Ramos (cell line): ENCODE results near the gene PNO1.
"Not testable (repeated sequence)": the region's sequence is repeated elsewhere in the genome, so short reads cannot be mapped to it uniquely, and the experiment has no call there.

ENCODE experiments used
- in situ Hi-C: fragments of 300-500 bp; cut with MboI; formaldehyde crosslinking; loops from one replicate; pipeline ENCODE4 v1.14.3; 2022; ENCODE audit warnings: low sequenced_read_pairs; ENCODE audit not compliant: unreplicated experiment

PNO1 gene

DNA sequence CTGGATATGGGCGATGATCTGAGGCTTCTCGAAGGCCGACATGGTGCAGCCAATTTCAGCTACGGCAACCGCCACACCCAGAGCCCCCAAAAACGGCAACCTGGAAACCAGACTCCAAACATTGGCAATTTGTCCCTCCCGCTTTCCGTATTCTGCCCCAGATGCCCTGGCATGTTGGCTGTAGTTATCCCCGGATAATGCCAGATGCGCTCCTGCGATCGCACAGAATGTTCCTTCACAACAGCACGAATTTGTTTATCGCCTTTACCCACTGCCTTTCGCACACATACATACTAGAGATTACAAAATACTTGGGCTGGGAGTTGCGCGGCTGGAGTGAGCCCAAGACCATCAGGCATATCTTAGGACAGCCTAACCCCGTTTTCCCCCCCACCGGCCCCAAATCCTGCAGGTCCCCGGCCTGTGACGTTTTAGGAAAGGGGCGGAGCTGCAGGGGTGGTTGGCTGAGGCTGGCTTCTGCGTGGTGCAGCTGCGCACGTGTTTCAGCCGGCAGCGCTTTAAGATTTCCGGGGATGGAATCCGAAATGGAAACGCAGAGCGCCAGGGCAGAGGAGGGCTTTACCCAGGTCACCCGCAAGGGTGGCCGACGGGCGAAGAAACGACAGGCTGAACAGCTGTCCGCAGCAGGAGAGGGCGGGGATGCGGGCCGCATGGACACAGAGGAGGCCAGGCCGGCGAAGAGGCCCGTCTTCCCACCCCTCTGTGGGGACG, at the start of gene PNO1:
Gene PNO1 (plus strand): TSS at position 487 of the 732 bp plus-strand sequence. CDS start 47 bp downstream, at position 534.
- in situ Hi-C loops: no loop called here

DNA sequence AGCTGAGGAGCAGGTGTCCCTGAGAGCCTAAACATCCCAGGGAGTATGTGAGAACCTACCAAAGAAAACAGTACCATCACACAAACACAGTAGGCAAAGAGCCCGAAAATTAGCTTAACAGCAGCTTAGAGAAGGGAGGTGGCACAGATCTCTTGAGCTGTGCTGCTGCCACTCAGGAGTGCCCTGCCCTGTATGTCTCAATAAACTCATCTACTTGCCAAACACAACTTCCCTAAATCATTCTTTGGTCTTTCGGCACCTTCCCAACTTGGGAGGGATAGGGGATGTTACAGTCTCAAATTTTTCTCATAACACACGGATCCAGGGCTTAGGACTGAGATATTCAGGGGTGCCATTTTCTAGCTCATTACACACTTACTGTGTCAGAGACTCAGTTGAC, 49.6 kb upstream of the PNO1 start:
- in situ Hi-C loops: no loop called here

DNA sequence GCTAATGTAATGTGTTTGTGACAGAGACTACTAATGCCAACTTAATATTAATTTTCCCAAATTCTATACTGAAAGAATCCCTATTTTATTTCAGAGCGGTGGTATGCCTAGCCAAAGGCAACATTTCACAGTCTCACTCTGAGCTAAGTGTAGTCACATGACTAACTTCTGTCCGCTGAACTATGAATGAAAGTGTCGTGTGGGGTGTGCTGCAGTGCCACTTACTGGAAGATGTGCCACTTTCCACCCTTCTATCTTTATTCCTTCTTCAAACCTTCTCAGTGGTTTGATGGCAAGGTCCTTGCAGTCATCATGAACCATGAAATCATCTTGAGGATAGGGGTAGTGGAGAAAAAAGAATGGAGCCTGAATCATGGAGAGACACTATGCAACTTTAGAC, 47.6 kb upstream of the PNO1 start:
- in situ Hi-C loops: no loop called here

DNA sequence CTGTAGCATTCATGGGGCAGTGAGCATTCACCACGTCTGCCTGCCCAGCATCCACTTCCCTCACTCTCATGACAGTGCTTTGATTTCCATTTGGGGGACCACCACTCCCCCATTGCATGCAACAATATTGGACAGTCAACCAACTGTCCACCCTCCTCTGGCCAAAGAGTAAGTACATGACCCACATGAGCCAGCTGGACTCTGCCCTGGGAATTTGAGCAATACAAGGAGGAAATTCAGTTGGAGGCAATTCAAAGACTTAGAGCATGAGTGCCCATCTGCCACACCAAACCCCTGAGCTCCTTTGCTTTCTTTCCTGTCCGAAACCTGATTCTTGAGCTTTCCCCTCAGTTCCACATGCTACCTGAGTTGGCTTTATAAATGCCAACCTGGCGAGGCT, 41.7 kb upstream of the PNO1 start:
- in situ Hi-C loops: no loop called here

DNA sequence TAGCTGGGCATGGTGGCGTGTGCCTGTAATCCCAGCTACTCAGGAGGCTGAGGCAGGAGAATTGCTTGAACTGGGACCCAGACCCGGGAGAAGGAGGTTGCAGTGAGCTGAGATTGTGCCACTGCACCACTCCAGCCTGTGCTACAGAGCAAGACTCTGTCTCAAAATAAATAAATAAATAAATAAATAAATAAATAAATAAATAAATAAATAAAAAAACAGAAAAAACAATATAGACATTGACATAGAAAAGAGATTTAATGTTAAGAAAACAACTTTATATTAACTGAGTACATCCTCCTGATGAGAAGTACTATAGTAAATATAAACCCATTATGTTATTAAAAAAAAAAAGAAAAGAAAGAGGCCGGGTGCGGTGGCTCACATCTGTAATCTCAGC, 39.8 kb upstream of the PNO1 start:
- in situ Hi-C loops: not testable (repeated sequence)

DNA sequence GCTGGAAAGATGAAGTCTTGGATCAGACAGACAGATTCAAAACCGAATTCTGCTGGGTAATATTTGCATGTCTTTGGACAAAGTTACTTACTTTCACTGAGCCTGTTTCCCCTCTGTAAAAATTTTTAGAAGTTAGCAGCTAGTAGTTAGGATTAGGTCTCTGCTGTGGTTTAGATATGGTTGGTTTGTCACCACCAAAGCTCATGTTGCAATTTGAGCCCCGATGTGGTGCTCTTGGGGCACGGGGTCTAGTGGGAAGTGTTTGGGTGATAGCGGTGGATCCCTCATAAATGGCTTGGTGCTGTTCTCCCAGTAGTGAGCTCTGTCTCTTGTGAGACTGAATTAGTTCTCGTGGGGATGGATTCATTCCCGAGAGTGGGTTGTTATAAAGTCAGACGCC, 38.9 kb upstream of the PNO1 start:
- in situ Hi-C loops: no loop called here

DNA sequence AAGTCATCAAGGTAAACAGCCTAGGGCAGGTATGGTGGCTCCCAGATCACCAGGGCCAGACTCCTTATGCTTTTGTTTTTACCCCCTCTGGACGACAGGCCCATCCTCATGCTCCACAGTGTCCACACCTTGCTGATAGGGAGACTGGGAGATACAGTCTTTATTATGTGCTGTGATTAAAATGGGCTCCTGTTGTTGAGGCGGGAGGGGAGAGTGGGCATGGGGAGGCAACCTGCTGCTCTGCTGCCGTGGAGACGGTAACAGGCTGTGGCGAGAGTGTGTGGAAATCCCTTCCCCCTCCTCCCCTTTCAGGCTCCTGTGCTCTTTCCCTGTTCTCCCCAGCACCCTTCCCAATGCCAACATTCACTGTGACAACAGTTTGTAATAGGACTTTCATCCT, 38.2 kb upstream of the PNO1 start:
- in situ Hi-C loops: no loop called here

DNA sequence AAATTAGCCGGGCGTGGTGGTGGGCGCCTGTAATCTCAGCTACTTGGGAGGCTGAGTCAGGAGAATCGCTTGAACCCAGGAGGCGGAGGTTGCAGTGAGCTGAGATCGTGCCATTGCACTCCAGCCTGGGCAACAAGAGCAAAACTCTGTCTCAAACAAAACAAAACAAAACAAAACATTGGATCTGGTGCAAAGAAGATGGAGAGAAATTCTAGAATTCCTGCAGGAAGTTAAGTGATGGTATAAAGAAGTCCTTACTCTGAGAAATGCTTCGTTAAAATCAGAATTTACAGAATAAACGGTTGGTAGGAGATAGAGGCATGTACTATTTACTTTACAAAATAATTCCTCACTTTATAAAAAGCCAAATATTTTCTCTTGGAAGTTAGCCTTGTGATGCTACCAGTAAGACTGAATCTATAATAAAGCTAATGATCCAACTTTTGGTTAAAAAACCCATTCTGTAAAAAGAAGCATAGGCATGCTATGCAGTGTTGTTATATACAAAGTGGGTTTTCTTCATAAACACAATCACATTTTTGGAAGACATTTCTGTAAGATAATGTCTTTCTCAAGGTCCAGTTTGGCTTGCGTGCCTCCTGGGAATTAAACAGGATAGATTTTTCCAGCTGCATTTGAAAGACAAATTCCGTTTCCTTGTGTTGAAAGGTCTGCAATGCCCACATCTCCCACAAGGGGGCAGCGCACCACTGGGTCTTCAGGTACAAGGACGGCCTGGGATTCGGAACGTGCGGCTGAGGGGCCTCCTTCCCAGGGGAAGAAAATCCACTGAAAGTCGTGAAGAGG, 35.6 kb upstream of the PNO1 start:
- in situ Hi-C loops: loop anchor here (10.0 kb wide), 2 partner anchors 163 to 323 kb away; no protein-coding TSS in a partner anchor

DNA sequence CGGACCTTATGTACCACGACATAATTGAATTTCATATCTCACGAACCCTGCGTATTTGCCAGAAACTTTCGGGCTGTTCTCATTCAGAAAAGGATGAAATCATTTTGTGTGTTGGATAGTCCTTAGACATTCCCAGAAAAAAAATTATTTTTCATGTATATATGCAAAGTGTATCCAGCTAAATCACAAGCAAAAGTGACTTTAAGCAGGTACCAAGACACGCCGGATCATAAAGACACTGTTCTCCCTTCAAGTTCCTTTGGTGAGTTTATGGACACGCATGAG, 35.1 kb upstream of the PNO1 start:
- in situ Hi-C loops: loop anchor here (10.0 kb wide), 2 partner anchors 162 to 322 kb away; no protein-coding TSS in a partner anchor

DNA sequence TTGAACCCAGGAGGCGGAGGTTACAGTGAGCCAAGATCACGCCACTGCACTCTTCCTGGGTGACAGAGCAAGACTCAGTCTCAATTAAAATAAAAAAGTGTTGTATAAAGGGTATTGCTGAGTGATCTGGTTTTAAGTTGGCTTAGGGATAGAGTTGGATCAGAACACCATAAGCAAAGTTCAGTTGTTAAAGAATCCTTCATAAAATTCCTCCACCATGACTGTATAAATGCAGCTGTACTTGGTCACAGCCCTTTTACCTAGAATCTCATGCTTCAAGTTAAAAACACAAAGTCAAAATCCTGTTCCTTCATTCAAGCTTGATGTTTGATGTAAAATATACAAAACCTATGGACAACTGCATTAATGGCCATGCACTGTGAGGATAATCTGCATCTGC, 33.4 kb upstream of the PNO1 start:
- in situ Hi-C loops: loop anchor here (10.0 kb wide), 2 partner anchors 160 to 320 kb away; no protein-coding TSS in a partner anchor

DNA sequence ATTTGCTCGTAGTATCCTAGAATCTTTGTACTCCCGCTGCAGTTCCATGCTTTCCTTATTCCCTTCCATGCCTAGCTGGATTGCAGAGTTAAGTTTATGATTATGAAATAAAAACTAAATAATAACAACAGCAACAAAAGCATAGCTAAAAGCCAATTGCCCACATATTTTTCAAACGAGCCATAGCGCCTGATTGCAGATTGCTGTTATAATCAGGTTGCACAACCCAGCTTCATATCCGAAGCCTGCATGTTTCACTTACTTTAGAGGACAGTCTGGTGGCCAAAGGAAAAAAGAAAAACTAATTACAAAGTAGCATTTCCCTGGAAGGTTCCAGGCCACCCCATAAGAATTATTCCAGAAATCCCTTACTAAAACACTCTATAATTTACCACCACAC, 31.9 kb upstream of the PNO1 start:
- in situ Hi-C loops: loop anchor here (10.0 kb wide), 2 partner anchors 159 to 319 kb away; no protein-coding TSS in a partner anchor

DNA sequence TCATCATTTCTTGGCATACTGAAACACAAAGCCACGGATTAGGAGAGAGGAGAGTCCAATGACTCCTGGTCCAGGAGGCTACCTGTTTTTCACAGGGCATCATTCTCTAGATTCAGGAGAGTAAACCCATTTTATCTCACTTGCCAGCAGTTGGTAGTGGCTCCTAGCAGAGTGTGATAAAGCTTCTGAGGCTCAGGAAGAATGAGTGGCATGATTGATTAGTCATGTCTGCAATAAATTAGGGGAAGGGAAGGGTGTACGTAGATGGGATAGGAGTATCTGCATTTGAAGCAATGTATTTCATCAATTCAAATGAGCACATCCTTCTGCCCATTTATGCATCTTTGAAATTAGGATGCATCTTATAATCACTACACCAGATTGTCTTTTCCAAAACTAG, 31.1 kb upstream of the PNO1 start:
- in situ Hi-C loops: loop anchor here (10.0 kb wide), 2 partner anchors 158 to 318 kb away; no protein-coding TSS in a partner anchor

DNA sequence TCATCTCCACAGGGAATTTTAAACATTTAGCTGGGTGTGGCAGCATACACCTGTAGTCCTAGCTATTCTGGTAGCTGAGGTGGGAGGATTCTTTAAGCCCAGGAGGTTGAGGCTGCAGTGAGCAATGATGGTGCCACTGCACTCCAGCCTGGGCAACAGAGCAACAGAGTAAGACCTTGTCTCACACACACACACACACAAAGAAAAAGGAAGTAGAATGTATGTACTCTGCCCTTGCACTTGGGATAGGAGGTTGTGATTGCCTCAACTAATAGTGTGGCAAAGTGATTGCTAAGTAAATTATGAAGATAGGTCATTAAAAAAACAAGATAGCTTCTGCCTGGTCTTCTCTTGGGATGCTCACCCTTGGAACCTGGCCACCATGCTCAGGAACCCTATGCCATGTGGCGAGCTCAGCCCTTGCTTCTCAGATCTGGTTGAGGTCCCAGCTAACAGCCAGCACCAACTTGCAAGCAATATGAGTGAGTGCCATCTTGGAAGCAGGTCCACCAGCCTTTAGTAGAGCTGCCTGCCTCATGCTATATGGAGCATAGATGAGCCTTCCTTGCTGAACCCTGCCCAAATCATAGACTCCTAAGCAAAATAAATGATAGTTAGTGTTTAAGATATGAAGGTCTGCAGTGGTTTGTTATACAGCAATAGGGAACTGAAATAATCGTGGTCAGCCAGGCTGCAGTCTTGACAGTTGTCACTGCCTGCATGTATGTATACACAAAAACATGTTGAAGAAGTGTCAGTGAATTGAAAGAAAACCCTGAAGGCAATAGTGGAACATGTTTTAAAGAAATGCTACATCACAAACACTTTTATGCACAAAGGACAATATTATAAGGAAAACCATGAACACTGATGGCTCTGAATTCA, 30.1 kb upstream of the PNO1 start:
- in situ Hi-C loops: loop anchor here (10.0 kb wide), 2 partner anchors 157 to 317 kb away; no protein-coding TSS in a partner anchor

DNA sequence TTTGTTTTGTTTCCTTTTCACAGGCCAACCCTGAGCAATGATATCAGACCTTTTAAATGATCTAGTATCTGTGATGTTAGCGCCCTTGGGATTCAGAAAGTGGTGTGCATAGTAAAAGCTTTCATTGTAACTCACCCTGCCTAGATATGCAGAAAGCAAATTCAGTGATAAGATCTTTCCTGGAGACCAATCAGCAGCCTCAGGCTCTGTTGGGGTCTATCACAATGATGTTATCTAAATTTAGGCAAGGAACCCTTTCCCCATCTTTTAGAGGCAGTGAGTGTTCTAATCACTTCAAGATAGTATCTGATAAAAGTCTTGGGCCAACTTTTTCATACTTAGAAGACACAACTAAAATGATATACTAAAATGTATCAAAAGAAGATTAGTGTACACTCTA, 23.6 kb upstream of the PNO1 start:
- in situ Hi-C loops: no loop called here

DNA sequence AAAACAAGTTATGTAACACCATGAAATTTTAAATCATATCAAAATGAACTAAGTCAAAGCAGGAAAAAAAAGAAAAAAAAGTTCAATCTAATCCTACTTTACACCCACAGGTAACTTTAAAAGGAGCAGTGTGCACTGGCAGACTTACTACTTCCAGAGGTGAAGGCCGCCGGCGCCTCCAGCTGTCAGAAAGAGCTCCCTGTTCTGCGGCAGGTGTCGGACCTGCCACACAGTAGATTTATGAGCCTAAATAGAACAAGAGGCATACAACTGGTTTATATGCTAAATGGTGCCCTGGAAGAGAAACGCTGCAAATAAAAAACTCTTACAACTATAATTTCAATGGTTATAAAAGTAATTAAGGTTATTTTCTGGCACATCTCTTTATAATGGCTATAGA, 23.1 kb upstream of the PNO1 start:
- in situ Hi-C loops: no loop called here

DNA sequence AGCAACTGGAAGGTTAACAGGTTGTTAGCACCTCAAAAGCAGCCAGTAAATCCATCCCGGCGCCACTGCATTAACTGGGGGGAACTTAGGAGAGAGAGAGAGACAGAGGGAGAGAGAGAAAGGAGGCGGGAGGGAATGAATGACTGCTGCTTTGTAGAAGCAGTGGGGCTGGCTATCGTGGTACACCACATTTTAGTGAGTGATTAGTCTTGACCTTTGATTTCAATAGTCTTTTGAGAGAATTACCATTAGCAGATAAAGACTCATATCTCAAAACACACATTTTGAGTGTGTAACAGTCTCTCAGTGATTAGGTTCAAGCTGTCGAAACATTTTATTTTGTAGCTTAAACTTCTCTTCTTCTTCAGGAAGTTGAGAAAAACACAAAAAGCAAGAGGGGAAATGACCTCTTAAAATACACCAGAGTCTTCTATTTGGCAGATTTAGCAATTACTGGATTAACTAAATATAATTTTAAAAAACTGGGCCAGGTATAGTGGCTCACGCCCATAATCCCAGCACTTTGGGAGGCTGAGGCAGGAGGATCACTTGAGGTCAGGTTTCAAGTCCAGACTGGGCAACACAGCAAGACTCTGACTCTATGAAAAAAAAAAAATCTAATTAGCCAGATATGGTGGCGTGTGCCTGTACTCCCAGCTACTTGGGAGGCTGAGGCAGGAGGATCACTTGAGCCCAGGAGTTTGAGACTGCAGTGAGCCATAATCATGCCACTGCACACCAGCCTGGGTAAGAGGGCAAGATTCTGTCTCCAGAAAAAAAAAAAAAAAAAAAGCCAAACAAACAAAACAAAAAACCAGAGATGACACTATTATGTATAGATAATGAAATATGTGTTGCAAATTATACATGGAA, 22.0 kb upstream of the PNO1 start:
- in situ Hi-C loops: no loop called here

DNA sequence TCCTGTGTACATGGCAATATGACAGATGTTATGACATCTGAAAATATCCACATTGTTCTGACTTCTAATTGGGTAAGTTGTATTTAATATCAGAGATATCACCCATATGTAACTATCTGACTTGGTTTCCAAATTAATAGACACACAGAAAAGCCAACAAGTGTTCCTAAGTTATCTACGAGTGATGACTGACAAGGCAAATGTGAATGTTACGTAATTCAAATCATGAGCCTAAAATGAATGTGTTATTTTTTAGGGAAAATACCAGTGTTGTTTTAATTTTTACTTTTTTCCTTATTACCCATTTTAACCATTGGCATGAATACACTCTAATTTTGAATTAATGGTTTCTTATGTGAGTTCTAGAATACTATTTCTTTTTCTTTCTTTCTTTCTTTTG, 15.8 kb upstream of the PNO1 start:
- in situ Hi-C loops: no loop called here

DNA sequence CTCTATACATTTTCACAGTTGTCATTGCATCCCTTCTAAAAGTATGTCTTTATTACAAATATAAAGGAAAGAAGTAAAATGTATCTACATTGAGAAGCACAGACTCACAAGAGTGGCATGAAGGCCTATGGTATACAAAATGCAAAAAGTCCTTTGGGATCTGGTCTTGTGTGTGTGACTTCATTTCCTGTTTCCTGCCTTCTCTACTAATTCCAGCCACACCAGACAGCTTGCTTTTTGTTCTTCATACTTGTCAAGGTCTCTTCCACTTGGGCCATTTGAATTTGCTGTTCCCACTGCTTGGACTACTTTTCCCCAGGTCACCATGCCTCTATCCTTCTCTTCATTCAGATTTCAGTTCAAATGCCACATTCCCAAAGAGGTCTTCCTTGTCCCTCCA, 6.7 kb upstream of the PNO1 start:
- in situ Hi-C loops: no loop called here

DNA sequence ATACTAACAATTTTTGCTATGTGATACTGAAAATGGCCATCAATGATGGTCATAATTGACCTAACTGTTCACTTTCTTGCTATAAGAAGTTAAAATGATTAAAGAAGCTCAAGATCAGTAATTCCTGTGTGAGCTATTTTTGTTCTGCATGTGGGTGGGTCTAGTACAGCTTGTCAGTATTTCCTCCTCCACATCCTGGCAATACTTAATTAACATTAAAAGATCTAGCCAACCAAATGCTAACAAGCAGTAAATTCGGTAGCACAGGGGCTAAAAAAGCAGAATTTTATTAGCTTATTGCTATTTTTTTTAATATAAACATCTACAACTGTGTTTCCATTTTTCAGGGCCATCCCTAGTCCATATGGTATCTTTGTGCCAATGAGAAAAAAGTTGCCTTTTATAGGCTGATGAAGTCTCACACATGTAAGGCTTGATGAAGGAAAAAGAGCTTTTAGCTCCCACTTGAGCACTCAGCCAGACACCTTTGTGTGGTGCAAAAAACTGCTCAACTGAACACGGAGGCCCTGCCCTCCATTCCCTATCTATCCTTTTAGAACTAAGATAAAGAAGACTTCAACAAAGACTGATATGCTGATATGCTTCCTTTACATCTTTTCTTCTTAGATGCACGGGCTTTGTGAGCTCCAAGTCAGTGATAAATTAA, 4.9 kb upstream of the PNO1 start:
- in situ Hi-C loops: no loop called here
